Forelimb muscle (tissue), 1 donor: ENCODE measurements around the gene RELB. TPM values are rescaled to one million over a fixed set of nuclear protein-coding genes. Genes with fewer than 3 reads are reported as not detected.
"Not testable (repeated sequence)": the region's sequence is repeated elsewhere in the genome, so short reads cannot be mapped to it uniquely, and the experiment has no call there.

Source experiments
- DNase-seq: peaks from one replicate; pipeline ENCODE4 v3.0.0-alpha.2; 2013; ENCODE audit warnings: low read depth
- polyA plus RNA-seq: library from polyadenylated mRNA; unstranded; fragments of 120-200 nt; gene quantifications from one replicate; pipeline ENCODE4 v1.2.1, GENCODE V29; 2013; ENCODE audit not compliant: insufficient read length

RELB gene
- polyA plus RNA-seq, 1 donor, result 4.8 TPM

DNA sequence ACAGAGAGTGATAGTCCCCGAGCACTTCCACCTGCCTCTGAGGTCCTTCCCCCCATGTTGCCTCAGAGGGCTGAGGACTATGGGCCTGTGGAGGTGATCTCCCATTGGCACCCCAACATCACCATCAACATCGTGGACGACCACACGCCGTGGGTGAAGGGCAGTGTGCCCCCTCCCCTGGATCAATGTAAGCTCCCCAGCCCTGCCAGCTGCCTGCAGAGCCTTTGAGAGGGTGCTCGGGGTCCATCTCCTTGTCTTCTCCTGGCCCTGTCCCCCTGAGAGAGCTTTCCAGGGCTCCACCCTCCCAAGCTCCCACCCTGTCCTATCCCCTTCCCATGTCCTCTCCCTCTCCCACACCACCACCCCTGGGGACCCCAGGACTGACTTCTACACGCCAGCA lies 14.9 kb upstream of the RELB start:
- DNase-seq, result no peak

DNA sequence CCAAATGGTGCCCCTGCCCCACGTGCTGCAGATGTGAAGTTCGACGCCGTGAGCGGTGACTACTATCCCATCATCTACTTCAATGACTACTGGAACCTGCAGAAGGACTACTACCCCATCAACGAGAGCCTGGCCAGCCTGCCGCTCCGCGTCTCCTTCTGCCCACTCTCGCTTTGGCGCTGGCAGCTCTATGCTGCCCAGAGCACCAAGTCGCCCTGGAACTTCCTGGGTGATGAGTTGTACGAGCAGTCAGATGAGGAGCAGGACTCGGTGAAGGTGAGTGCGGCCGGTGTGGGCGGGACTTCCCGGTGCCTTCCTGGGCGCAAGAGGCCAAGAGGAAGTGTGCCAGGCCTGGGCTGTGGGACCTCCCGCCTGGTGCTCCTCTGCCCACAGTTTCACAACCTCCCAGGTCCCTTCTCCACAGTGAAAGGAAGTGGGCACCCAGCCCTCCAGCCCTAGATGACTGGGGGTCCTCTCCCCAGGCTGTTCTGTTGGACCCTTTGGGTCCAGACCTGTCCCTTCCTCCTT lies 14.1 kb upstream of the RELB start:
- no peak for DNase-seq

DNA sequence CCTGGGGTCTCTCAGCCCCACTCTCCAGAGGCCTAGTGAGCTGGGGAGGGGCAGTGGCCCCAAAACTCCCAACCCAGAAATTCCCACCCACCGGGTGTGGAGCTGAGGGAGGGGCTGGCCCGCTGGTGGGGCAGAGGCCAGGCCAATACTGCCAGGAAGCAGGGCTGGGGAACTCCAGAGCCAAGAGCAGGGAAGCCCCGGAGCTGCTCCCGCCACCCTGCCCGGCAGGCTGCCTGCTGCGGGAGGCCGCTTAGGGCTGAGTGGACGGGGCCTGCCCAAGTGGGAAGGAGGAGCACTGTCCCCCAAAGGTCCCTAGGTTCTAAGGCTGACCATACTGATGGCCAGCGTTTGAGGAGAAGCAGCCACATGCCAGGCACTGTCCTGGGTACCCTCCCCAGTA lies 13.0 kb upstream of the RELB start:
- no peak for DNase-seq

DNA sequence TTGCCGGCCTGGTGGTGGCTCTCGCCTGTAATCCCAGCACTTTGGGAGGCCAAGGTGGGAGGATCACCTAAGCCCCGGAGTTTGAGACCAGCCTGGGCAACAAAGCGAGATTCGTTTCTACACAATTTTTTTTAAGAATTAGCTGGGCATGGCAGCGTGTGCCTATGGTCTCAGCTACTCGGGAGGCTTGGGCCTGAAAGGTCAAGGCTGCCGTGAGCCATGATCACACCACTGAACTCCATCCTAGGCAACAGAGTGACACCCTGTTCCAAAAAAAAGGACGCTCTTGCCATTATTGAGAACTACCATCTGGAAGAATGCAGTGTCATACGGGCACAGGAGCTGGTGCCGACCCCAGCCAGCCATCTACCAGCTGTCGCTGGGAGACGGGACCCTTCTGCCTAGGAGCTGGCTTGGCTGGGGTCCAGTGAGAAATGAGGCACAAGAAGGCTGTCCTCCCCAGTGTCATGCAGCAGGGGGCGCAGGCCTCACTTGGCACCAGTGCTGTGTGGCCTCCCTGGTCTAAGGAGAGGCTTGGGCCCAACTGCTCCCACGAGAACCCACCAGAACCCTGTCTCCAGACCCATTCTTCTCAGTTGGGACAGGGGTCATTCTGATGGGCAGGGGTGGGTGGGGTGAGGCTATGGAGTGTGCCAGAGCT lies 12.2 kb upstream of the RELB start:
- DNase-seq, result no peak

DNA sequence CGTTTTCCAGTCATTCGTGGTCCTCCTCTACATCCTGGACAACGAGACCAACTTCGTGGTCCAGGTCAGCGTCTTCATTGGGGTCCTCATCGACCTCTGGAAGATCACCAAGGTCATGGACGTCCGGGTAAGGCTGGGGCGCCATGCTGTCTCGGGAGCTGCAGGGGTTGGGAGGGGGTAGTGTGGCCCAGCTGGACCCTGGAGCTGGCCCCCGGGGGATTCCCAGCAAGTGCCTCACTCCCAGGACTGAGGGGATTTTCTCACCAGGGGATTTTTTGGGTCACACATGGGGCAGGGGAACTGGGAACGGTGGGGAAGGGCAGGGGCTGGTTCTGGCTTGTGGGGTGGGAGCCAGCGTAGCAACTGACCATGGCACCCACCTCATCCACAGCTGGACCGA lies 10.8 kb upstream of the RELB start:
- DNase-seq, result no peak

DNA sequence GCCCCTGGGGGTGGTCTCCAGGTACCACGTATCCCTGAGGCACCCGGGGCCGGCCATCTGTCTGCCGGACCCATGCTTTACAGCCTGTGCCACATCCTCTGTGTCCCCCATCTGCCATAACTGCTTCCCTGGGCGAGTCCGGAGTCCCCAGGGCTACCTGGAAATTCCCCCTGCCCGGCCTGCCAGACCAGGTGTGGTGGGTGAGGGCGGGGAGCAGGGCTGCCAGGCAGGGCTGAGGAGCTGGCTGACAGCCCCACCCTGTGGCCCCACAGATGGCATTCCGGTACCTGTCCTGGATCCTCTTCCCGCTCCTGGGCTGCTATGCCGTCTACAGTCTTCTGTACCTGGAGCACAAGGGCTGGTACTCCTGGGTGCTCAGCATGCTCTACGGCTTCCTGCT lies 10.3 kb upstream of the RELB start:
- DNase-seq, result no peak

DNA sequence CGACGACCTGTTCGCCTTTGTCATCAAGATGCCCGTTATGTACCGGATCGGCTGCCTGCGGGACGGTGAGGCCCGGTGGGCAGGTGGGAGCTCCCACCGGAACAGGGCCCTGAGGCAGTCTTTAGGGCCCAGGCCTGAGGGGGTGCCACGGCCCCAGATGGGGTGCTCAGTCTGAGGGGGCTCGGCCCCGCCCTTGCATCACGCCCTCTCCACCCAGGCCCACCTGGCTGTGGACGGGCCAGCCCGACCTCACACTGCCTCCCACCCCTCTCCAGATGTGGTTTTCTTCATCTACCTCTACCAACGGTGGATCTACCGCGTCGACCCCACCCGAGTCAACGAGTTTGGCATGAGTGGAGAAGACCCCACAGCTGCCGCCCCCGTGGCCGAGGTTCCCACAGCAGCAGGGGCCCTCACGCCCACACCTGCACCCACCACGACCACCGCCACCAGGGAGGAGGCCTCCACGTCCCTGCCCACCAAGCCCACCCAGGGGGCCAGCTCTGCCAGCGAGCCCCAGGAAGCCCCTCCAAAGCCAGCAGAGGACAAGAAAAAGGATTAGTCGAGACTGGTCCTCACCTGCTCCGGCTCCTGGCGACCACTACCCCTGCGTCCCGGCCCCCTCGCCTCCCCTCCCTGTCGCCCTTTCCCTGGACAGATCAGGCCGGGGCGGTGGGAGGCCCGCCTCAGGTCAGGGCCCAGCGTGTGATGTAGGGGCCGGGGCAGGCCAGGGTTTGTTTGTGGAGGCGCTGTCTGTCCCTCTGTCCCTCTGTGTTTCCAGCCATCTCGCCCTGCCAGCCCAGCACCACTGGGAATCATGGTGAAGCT lies 8.7 kb upstream of the RELB start:
- DNase-seq, result no peak

DNA sequence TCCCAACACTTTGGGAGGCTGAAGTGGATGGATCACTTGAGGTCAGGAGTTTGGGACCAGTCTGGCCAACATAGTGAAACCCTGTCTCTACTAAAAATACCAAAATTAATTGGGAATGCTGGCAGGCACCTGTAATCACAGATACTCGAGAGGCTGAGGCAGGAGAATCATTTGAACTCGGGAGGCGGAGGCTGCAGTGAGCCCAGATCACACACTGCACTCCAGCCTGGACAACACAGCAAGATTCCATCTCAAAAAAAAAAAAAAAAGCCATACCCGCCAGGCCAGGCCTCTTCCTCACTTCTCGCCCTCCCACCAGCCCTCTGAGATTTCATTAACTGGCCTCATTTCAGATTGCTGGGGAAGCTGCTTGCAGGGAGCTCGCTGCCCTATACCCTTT lies 7.7 kb upstream of the RELB start:
- no peak for DNase-seq

DNA sequence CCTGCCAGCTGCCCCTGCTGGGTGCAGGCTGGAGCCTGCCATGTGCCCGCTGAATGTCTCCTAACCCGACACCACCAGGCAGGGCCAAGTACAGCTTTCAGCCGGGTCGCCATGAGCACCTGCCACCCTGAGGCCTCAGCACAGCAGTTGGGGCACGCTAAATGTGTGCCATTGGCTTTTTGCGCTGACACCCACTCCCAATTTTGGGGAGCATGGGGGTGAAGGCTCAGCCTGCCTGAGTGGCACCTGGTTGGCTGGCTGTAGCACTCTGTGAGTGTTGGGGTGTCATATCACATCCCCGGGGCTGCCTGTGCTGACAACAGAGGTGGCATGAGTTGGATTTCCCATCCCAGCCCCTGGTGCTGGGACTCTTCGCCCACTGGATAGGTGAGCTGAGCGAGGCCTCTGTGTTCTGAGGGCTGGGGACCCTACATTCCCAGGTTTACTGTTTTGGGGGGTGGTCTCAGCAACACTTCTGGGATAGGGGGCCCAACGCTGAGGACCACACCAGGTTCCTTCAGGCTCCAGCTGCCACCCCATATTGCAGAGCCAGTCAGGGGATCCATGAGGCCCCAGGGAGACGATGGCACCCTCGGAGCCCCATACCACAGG lies 7.2 kb upstream of the RELB start:
- DNase-seq, result no peak

DNA sequence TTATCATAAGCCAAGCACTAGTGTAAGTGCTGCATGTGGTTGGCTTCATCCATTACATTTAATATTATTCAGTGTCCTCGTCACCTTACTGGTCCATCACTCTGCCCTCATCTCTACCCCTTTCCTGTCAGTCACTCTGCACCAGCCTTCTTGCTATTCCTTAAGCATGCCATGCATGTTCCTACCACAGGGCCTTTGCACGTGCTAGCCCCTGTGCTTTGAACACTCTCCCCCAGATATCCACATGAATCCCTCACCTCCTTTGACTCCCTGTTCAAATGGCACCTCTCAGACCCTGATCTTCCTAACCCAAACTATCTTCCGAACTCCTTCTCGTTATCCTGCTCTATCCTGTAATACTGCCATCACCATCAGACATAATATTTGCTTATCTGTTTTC lies 3.2 kb upstream of the RELB start:
- DNase-seq, result no peak

DNA sequence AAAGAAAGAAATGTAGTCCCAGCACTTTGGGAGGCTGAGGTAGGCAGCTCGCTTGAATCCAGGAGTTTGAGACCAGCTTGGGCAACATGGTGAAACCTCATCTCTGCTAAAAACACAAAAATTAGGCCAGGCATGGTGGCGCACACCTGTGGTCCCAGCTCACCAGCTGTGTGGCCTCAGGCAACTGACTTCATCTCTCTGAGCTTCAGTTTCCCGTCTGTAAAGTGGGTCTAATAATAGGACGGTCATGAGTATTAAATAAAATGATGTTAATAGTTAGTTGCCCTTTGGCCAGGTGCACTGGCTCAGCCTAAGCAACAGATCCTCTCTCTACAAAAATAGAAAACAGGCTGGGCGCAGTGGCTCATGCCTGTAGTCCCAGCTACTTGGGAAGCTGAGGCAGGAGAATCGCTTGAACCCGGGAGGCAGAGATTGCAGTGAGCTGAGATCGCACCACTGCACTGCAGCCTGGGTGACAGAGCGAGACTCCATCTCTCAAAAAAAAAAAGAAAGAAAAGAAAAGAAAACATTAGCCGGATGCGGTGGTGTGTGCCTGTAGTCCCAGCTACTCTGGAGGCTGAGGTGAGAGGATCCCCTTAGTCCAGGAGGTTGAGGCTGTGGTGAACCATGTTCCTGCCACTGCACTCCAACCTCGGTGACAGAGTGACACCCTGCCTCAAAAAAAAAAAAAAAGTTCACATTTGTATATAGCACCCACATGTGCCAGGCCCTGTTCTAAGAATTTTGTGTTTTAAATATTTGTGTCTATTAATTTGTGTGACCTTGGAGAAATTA lies 1.9 kb upstream of the RELB start:
- DNase-seq, result not testable (repeated sequence)

DNA sequence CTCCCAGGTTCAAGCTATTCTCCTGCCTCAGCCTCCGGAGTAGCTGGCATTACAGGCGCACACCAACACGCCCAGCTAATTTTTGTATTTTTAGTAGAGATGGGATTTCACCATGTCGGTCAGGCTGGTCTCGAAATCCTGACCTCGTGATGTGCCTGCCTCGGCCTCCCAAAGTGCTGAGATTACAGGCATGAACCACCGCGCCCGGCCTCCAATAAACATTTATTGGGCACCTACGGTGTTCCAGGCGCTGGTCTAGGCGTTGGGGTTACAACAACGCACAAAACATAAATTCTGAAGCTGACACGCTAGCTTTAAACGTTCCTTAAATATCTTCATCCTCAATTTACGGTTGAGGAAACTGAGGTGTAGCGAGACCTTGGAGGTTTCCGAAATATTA lies 599 bp upstream of the RELB start:
- DNase-seq, result not testable (repeated sequence)

DNA sequence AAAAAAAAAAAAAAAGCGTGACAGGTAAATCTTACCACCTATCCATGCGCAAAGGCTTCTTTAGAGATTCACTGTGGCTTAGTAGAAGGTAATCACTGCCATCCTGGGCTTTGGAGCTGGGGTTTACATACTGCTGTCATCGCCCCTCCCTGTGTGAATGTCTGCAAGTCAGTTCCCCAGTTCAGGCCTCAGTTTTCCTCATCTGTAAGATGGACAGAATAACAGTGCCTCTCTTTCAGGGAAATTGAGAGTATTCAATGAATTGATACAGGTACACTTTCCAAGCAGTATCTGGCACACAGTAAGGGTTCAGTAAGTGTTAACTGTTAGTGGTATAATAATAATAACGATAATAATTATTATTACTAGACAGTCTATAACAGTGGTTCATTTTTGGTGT lies 2.2 kb downstream of the RELB start:
- DNase-seq, result no peak

DNA sequence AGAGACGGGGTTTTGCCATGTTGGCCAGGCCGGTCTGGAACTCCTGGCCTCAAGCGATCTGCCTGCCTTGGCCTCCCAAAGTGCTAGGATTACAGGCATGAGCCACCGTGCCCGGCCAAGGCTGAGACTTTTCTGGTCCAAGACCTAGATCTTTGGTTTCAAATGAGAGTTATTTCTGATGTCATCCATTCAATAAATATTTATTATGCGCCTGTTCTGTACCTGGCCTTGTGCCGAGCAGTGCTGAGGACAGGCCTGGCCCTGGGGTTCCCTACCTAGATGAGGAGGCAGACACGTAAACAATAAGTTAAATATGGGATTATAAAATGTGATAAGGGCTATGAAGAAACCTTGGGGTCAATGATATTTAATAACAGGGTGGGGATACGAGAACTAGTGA lies 4.5 kb downstream of the RELB start:
- no peak for DNase-seq

DNA sequence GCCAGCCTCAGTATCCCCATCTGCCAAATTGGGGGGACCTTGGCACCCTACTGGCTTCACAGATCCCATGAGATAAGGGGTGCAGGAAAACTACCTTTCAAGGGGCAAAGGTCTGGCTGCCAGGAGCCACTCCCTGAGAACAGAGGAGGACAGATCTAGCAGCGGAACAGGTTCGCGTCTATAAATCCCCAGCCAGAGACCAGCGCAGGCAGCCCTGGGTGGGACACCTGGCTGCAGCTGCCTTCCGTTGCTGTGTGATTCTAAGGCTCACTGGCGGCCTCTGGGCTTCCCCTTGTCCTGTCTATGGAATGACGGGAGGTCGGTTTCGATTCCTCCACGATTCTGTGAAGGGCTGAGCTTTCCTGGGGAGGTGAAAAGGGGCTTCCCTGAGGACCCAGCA lies 7.3 kb downstream of the RELB start:
- DNase-seq, result no peak

DNA sequence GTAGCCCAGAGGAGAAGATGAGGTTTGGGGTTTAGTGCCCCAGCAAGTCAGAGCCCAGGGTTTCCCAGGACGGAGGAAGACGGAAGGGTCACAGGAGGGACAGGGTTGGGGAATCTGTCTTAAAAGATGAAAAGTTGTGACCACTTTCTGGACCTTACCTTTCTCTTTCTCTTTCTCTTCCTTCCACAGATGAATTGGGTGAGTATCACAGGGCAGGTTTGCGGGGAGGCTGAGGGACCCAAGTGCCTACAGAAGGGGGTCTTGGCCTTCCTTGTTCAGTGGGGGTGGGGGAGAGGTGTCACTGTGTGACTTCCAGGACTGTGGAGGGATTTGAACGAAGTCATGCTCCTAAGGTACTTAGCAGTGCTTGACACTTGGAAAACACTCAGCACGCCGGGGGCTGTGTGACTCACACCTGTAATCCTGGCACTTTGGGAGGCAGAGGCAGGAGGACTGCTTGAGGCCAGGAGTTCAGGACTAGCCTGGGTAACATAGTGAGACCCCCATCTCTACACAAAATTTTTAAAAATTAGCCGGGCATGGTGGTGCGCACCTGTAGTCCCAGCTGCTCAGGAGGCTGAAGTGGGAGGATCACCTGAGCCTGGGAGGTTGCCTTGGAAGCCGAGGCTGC lies 8.5 kb downstream of the RELB start:
- DNase-seq, result no peak

DNA sequence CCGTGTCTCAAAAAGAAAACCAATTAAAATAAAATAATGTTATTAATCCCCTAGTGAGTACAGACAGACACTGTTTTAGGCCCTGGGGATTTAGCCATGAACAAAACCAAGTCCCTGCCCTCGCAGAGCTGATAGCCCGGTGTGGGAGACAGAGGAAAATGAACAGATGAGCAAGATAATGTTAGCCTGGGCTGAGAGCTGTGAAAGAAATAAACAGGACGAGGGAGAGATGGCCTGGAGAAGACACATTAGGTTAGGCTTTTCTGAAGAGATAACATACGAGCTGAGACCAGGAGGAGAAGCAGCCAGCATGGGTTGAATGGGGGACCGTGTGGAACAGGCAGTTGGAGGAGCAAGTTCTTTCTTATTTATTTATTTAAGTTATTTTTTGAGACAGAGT lies 9.0 kb downstream of the RELB start:
- no peak for DNase-seq

DNA sequence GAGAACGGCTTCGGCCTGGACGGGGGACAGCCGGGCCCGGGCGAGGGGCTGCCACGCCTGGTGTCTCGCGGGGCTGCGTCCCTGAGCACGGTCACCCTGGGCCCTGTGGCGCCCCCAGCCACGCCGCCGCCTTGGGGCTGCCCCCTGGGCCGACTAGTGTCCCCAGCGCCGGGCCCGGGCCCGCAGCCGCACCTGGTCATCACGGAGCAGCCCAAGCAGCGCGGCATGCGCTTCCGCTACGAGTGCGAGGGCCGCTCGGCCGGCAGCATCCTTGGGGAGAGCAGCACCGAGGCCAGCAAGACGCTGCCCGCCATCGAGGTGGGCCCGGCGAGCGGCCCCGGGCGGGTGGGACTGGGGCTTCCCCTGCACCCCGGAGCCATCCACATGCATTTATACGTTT lies 10.7 kb downstream of the RELB start:
- DNase-seq, result no peak

DNA sequence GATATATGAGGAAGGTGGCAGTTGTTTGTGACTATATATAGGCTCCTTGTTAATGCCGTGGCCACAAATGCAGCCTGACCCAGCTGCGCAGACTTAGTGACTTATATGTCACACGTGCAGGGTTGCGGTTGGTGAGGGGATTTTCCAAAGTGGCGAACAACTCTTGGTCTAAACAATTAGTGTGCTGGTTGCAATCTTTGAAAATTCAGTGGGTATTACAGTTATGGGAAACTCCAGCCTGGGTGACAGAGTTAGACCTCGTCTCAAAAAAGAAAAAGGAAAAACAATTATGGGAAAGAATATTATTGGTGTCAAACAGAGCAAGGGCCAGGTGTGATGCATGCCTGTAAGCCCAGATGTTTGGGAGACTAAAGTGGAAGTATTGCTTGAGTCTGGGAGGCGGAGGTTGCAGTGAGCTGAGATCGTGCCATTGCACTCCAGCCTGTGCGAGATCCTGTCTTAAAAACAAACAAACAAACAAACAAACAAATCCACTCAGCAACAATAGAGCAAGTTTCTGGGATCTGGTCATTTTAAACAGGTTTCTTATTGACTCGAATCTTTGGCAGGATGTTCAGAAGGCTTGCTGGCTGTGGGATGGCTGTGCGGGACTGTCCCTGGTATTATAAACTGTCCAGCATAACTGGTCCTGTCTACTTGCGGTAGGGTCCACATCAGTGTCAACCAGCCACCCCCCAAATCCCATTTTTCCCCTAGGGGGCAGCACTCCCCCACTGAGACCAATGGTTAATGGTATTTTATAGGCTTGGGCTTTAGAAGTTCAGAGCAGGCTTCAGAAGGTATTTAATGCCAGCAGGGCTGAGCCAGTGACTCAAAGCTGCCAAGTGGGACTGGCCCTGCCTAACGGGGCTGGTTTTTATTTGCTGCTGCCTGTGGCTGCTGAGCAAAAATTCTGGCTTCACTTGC lies 15.4 kb downstream of the RELB start:
- no peak for DNase-seq

DNA sequence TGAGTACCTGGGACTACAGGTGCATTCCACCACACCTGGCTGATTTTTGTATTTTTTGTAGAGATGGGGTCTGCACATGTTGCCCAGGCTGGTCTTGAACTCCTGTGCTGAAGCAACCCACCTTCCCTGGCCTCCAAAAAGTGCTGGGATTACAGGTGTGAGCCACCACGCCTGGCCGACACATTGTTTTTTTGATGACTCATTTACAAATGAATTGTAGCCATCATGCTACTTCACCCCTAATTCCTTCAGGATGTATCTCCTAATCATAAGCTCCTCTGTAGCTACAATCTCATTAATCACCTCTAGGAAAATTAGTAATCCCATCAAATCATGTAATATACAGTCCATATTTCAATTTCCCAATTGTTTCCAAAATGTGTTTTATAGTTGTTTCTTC lies 17.9 kb downstream of the RELB start:
- DNase-seq, result no peak
